Central memory CD8-positive, alpha-beta T cell (primary cell): Measurements from ENCODE around the gene PAQR4.

Source experiments
- ATAC-seq: fragments of 150-1000 bp; cut with Tn5 transposase; replicated peaks from 2 replicates; pipeline ENCODE4 v1.10.0; 2022; ENCODE audit warnings: mild to moderate bottlenecking, moderate FRiP score, moderate number of reproducible peaks; ENCODE audit not compliant: poor library complexity, severe bottlenecking; ENCODE audit errors: extremely low read depth
- DNase-seq, 2 donors: peaks; one replicate each; pipeline ENCODE4 v3.0.0; 2021; ENCODE audit warnings: low spot score in 2 of 2
- H3K27ac Mint-ChIP-seq: one replicate; pipeline ENCODE4 v1.8.0; 2022; ENCODE audit warnings: low read depth, mild to moderate bottlenecking, moderate library complexity, mixed read lengths
- H3K27me3 Mint-ChIP-seq: one replicate; pipeline ENCODE4 v1.8.0; 2022; ENCODE audit warnings: mixed read lengths
- H3K36me3 Mint-ChIP-seq: one replicate; pipeline ENCODE4 v1.8.0; 2022; ENCODE audit warnings: mild to moderate bottlenecking, moderate library complexity, mixed read lengths; ENCODE audit not compliant: insufficient read depth
- H3K4me1 Mint-ChIP-seq: one replicate; pipeline ENCODE4 v1.8.0; 2022; ENCODE audit warnings: mixed read lengths
- H3K4me3 Mint-ChIP-seq: one replicate; pipeline ENCODE4 v1.8.0; 2022; ENCODE audit warnings: mild to moderate bottlenecking, moderate library complexity, mixed read lengths
- H3K9me3 Mint-ChIP-seq: one replicate; pipeline ENCODE4 v1.8.0; 2022; ENCODE audit warnings: mixed read lengths

The PAQR4 gene

DNA sequence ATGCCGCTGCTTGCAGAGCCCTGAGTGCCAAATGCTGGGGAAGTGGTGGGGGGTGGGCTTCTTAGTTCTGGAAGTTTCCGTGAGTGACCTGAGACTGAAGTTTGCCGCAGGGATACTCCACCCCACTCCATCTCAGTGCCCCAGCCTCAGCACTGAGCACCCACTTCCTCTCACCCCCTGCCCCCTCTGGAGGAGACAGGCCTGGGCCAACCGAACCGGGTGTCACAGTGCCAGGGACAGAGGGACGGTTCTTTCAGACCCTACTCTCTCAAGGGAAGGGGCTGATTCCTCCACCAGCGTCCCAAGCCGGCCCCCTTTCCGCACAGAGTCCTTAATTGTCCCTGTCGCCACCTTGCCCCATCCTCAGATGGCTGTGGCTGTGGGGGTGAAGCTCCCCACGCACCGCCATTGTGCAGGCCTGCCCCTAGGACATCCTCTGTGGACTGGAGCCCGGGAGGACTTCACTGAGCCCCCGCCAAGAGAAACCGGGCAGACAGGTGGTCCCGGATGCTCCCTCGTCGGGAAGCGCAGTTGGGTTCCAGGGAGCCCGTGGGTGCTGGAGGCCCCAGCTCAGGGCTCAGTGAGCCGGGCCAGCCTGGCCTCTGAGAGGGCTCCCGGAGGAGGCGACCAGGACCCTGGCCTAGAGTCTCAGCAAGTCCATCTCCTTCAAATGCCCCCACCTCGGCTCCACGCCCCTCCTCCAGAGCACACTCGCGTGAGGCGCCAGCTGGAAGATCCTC lies 6.6 kb upstream of the PAQR4 start:
- Mint-ChIP-seq H3K4me1 (peaks cover 16% of the 10 kb centered on the region), H3K27ac (no peak overlapping the region), H3K4me3 (peak overlapping the region; percentile 16), H3K9me3 (no peaks in the 10 kb centered on the region), H3K36me3 (peaks cover 6% of the 10 kb centered on the region), H3K27me3 (peaks cover 44% of the 10 kb centered on the region)
- no peak for ATAC-seq
- DNase-seq, result no peak

DNA sequence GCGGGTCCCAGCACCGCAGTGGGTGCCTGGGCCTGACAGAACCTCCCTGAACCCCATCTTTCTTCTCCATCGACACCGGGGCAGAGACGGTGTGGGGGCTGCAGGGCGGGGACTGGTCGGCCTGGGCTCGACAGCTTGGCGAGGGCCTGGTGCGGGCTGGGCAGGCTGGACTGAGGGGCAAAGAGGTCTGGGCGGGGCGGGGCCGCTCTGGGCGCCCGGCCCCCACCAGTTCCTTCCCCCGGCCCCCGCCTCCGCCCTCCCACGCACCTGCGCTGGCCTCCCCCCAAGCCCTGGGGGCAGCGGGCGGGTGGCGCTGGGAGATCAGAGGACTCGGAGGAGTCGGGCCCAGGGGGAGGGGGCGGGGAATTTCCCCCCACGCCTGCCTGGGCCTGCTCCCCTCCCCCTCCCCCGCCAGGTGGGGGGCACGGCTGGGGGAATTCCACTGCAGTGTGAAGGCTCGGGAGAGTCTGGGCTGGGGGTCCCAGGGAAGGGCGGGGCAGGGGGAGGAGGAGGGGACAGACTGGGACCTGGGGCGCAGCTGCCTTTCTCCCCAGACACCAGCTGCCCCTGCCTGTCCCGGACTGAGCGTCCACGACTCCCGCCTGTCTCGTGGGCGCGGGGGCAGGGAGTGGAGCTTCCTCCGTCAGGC lies 6.0 kb upstream of the PAQR4 start:
- Mint-ChIP-seq H3K9me3 (no peaks in the 10 kb centered on the region), H3K4me1 (peaks cover 21% of the 10 kb centered on the region), H3K36me3 (peaks cover 6% of the 10 kb centered on the region), H3K27me3 (peaks cover 49% of the 10 kb centered on the region), H3K27ac (no peak overlapping the region), H3K4me3 (peak overlapping the region; percentile 77)
- ATAC-seq (no peak), DNase-seq (no peak)

DNA sequence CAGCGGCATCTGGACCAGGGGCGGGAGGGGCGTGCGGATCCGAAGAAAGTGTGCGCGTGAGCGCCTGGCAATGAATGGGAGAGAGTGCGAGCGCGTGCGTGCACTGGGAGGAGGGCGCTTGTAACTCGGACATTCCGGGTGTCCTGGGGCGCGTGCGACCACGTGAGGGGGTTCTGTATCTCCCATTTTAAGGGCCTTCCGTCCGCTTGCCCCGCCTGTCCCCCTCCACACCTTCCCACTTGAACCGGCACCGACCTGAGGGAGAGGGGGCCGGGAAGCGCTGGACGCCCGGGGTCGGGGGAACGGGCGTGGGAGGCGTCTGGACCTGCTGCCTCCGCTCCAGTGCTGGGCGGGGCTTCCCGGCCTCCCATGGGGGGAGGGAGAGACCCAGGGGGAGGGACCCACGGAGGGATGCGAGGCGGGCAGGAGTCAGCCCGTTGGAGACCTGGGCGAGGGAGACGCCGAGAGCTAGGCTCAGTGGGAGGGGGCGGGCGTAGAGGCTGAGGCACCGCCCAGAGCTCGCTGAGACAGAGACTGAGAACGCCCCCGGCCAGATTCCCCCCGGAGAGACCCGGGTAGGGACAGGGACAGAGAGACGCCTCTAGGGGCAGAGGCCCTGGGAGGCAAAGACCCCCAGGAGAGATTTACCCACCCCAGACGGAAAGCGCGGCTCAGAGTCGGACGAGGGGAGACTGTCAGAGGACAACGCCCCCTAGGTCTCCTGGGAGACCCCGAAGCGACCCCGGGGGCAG lies 5.2 kb upstream of the PAQR4 start, which contains the start of gene KREMEN2:
KREMEN2 (plus strand) TSS at position 553 of the 752 bp plus-strand sequence. CDS start 246 bp downstream, outside the sequence.
- ATAC-seq, result no peak
- Mint-ChIP-seq H3K27me3 (peaks cover 51% of the 10 kb centered on the region), H3K4me1 (peaks cover 27% of the 10 kb centered on the region), H3K9me3 (no peaks in the 10 kb centered on the region), H3K36me3 (peaks cover 6% of the 10 kb centered on the region), H3K4me3 (peak within 1 kb of the TSS; percentile 77), H3K27ac (no peak within 1 kb of the TSS)
- DNase-seq, result no peak

DNA sequence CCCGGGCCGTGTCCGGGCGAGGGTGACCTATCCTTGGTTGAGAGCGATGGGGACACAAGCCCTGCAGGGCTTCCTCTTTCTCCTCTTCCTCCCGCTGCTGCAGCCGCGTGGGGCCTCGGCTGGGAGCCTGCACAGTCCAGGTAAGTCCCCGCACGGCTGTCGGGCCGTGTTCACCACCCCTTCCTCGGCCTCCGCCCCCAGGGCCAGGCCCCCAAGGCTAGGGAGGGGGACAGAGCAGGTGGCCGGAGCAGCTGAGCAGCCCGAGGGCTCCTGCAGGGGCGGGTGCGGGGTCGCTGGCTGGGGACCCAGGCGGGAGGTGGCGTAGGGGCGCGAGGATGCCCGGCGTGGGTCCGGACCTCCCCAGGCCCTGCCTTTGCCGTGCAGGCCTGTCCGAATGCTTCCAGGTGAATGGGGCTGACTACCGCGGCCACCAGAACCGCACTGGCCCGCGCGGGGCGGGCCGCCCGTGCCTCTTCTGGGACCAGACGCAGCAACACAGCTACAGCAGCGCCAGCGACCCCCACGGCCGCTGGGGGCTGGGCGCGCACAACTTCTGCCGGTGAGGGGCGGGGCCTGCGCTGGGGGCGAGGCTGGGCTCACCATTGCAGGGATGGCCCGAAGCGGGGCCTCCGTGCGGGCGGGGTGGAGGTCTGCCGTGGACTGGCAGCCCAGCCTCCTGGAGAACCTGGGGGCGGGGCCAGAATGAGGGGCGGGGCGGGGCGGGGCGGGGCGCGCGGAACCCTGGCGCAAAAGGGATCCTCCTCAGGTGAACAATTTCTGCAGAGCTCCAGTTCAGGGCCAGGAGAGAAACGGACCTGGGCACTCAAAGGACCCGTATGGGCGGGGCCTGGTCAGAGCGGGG lies 4.4 kb upstream of the PAQR4 start:
- H3K27ac Mint-ChIP-seq, result no peak overlapping the region
- H3K4me1 Mint-ChIP-seq, result peaks cover 27% of the 10 kb centered on the region
- peaks cover 6% of the 10 kb centered on the region for H3K36me3 Mint-ChIP-seq
- ATAC-seq, result no peak
- DNase-seq, result no peak
- peaks cover 43% of the 10 kb centered on the region for H3K27me3 Mint-ChIP-seq
- H3K9me3 Mint-ChIP-seq, result no peaks in the 10 kb centered on the region
- H3K4me3 Mint-ChIP-seq, result peak overlapping the region; percentile 77

DNA sequence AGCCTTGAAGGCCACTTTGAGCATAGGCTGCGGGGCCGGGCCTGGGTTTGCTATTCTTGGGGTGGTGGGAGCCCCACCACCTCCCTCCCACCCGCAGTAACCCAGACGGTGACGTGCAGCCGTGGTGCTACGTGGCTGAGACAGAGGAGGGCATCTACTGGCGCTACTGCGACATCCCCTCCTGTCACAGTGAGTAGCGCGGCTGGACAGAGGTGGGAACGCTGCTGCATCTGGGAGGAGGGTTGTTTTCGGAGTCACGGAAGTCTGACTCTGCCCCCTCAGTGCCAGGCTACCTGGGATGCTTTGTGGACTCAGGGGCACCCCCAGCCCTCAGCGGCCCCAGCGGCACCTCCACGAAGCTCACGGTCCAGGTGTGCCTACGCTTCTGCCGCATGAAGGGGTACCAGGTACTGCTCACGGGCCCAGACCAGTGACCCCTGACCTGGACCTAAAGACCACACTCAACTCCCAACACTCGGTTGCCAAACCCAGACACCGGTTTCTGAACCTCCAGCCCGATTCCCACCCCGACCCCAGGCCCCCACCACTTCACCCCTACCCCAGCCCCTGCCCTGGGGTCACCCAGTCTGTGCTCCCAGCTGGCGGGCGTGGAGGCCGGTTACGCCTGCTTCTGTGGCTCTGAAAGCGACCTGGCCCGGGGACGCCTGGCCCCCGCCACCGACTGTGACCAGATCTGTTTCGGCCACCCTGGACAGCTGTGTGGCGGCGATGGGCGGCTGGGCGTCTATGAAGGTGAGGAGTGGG lies 2.9 kb upstream of the PAQR4 start:
- ATAC-seq, result no peak
- Mint-ChIP-seq H3K4me3 (no peak overlapping the region), H3K36me3 (peaks cover 4% of the 10 kb centered on the region), H3K4me1 (peaks cover 31% of the 10 kb centered on the region), H3K27me3 (peaks cover 36% of the 10 kb centered on the region), H3K27ac (no peak overlapping the region), H3K9me3 (no peaks in the 10 kb centered on the region)
- DNase-seq, result no peak

DNA sequence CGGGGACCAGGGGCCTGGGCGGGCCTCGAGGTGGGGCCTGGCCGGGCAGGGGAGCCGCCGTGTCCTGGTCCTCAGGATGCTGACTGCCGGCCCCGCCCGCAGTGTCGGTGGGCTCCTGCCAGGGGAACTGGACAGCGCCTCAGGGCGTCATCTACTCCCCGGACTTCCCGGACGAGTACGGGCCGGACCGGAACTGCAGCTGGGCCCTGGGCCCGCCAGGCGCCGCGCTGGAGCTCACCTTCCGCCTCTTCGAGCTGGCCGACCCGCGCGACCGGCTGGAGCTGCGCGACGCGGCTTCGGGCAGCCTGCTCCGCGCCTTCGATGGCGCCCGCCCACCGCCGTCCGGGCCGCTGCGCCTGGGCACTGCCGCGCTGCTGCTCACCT lies 2.3 kb upstream of the PAQR4 start:
- H3K4me1 Mint-ChIP-seq, result peaks cover 28% of the 10 kb centered on the region
- no peak overlapping the region for H3K4me3 Mint-ChIP-seq
- peaks cover 33% of the 10 kb centered on the region for H3K27me3 Mint-ChIP-seq
- ATAC-seq, result no peak
- peaks cover 4% of the 10 kb centered on the region for H3K36me3 Mint-ChIP-seq
- no peaks in the 10 kb centered on the region for H3K9me3 Mint-ChIP-seq
- no peak for DNase-seq
- no peak overlapping the region for H3K27ac Mint-ChIP-seq

DNA sequence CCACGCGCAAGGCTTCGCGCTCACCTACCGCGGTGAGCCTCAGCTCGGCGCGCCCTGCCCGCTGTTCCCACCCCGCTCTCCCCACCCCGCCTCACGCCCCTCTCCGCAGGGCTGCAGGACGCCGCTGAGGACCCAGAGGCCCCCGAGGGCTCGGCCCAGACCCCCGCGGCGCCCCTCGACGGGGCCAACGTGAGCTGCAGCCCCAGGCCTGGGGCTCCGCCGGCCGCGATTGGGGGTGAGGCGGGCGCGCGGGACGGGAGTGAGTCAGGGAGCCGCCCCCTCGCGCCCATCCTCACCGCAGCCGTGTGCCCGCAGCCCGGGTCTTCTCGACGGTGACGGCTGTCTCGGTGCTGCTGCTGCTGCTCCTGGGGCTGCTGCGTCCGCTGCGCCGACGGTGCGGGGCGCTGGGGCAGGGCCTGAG lies 1.9 kb upstream of the PAQR4 start:
- ATAC-seq (no peak), DNase-seq (no peak)
- H3K36me3 Mint-ChIP-seq, result peaks cover 3% of the 10 kb centered on the region
- no peak overlapping the region for H3K27ac Mint-ChIP-seq
- peaks cover 33% of the 10 kb centered on the region for H3K27me3 Mint-ChIP-seq
- no peak overlapping the region for H3K4me3 Mint-ChIP-seq
- peaks cover 26% of the 10 kb centered on the region for H3K4me1 Mint-ChIP-seq
- H3K9me3 Mint-ChIP-seq, result no peaks in the 10 kb centered on the region

DNA sequence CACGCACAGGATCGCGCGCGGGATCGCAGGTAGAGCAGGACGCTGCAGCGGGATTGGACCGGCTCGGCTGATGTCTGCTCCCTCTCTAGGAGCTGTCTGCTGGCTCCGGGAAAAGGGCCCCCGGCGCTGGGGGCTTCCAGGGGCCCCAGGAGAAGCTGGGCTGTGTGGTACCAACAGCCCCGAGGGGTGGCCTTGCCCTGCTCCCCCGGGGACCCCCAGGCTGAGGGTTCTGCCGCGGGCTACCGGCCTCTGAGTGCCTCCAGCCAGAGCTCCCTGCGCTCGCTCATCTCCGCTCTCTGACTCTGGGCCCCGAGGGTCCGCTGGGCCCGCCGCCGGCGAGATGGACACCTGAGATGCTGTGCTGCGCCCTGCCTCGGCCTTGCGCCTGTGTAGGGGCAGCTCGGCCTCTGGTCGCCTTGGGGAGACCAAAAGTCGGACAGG lies 1.4 kb upstream of the PAQR4 start:
- DNase-seq, result no peak
- Mint-ChIP-seq H3K9me3 (no peaks in the 10 kb centered on the region), H3K4me3 (peak overlapping the region; percentile 70), H3K36me3 (peaks cover 3% of the 10 kb centered on the region), H3K4me1 (peaks cover 26% of the 10 kb centered on the region), H3K27ac (no peak overlapping the region), H3K27me3 (peaks cover 37% of the 10 kb centered on the region)
- ATAC-seq, result no peak

DNA sequence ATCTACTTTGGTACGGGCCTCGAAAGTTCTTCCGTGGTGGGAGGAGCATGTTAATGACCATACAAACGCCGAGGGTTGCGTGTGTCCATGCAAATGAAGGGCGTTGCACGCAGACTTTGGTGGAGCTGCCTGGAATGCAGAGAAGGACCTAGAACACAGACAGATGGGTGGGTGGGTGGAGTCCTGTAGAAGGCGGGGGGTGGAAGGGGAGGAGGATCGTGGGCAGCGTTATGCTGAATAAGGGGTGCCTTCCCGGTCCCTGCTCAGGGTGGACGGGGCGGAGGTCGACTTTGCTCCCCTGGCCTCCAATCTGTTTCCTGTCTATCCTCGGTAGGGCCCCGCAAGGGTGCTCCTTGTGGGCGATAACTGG lies 795 bp upstream of the PAQR4 start:
- no peaks in the 10 kb centered on the region for H3K9me3 Mint-ChIP-seq
- H3K4me3 Mint-ChIP-seq, result peak overlapping the region; percentile 70
- DNase-seq (no peak), ATAC-seq (no peak)
- no peak overlapping the region for H3K27ac Mint-ChIP-seq
- H3K27me3 Mint-ChIP-seq, result peaks cover 35% of the 10 kb centered on the region
- H3K36me3 Mint-ChIP-seq, result peaks cover 3% of the 10 kb centered on the region
- H3K4me1 Mint-ChIP-seq, result peaks cover 26% of the 10 kb centered on the region

DNA sequence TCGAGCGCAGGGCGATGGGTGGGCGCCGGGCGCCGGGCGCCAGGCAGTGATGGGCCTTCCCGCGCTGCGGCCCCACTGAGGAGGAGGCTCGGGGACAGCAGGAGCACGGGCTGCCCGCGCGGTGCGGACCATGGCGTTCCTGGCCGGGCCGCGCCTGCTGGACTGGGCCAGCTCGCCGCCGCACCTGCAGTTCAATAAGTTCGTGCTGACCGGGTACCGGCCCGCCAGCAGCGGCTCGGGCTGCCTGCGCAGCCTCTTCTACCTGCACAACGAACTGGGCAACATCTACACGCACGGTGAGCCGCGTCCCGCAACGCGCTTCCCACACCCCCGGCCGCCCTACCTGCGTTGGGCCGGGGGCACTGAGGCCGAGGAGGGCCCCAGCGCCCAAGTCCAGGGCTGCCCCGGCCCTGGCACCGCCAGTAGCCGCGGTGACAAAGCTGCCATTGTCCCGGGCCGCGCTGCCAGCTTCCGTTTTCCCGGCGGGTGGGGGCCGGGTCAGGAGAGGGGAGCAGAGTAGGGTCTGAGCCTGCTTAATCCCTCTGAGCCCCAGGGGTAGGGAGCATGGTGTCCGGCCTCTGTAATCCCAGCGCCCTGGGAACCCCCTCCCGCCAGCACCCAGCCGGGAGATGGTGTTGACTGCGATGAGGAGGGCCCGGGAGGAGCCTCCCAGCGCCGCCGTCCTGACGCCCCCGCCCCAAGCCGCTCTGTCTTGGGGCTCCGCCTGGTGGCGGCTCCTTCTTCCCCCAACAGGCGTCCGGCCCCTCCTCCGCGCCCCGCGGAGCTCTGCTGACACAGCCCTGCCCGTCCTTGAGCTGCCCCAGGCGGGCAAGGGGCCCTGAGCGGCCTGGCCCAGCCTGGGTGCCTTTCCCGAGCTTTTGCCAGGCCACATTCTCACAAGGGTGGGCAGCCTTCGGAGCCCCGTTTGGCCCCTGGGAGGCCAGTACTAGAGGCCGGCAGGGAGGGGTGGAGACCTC lies 685 bp downstream of the PAQR4 start:
- peaks cover 23% of the 10 kb centered on the region for H3K27me3 Mint-ChIP-seq
- H3K4me1 Mint-ChIP-seq, result peaks cover 15% of the 10 kb centered on the region
- no peak overlapping the region for H3K27ac Mint-ChIP-seq
- DNase-seq, result peak in 1 of 2 donors; percentile 38
- H3K36me3 Mint-ChIP-seq, result peaks cover 3% of the 10 kb centered on the region
- H3K9me3 Mint-ChIP-seq, result no peaks in the 10 kb centered on the region
- peak overlapping the region; percentile 70 for H3K4me3 Mint-ChIP-seq
- peak; percentile 72 for ATAC-seq

DNA sequence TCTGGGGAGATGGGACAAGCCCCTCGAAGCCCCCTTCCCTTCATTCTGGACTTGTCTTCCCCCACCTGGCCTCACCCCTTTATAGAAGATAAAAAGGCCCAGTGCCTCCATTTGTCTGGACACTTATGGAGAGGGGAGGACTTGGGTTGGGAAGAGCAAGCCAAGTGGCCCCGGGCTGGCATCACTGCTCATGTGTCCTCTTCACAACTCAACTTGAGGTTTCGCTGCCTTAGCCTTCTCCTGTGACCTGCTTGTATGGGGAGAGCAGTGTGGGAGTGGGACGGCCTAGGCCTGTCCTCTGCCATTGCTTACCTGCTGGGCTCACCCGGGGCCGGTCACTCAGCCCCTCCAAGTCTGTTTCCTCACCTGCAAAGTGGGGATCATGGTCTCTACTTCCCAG lies 1.4 kb downstream of the PAQR4 start:
- H3K4me3 Mint-ChIP-seq, result peak overlapping the region; percentile 70
- DNase-seq, result no peak
- ATAC-seq, result no peak
- peaks cover 15% of the 10 kb centered on the region for H3K4me1 Mint-ChIP-seq
- no peaks in the 10 kb centered on the region for H3K36me3 Mint-ChIP-seq
- peaks cover 23% of the 10 kb centered on the region for H3K27me3 Mint-ChIP-seq
- no peaks in the 10 kb centered on the region for H3K9me3 Mint-ChIP-seq
- H3K27ac Mint-ChIP-seq, result no peak overlapping the region
